ENCODE results near the gene EGFR. TPM values are rescaled to one million over a fixed set of nuclear protein-coding genes. Genes with fewer than 3 reads are reported as not detected.

Gene EGFR
- total RNA-seq, 2 experiments from 2014 or later: 0.09 TPM; not detected in 1

DNA sequence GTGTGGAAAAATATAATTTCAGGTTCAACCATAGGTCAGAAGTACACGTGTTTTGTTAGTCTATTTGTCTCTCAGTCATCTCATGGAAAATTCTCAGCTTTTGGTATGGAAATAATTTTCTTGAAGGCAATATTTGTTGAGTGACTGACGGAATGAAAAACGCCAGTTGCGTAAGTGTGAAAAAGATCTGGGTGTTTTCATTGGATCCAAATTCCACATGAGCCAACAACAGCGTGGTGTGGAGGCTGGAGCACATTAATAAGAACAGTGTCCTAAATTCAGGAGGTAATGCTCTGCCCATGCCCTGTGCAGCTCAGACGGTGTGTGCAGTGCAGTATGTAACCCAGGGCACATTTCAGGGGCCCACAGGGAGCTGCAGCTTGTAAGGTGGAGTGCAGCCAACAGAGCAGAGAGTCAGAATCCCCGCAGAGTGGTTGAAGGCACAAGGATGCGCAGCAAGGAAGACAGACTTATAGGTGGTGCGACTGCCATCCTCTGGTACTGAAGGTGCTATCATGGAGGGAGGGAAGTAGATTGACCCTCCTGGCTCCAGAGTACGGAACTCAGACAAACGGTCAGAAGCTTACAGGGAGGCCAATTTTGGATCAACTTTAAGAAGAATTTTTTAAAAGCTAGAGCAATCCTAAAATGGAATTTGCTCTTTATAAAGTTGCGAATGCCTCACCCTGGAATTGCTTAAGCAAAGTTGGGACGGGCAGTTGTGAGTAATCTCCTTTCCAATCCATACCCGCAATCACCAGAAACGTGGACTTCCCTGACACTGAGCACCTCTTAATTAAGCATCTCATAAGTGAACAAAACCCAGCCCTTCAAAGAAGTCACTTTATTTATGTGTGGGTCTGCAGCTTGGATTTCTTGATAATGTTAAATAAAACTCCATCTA is 38.0 kb downstream of the EGFR start:
- intact Hi-C loops (cut with DNase I, micrococcal nuclease): loop anchor here in 1 of 2 experiments (10.0 kb wide), 1 partner anchor 198 kb away; no protein-coding TSS in a partner anchor
- ATAC-seq (no peak), DNase-seq (no peak)
- Mint-ChIP-seq H3K4me1 (no peaks in the 10 kb centered on the region), H3K36me3 (ENCODE audit: low read depth) (no peaks in the 10 kb centered on the region), H3K9me3 (ENCODE audit: low read depth) (no peaks in the 10 kb centered on the region), H3K27ac (no peak overlapping the region), H3K4me3 (no peak overlapping the region), H3K27me3 (peaks cover 23% of the 10 kb centered on the region)
- ChIA-PET POLR2A (no interaction called here), CTCF (interaction anchor here (0.7 kb wide), 1 partner anchor 13 kb away, joined by 4 read pairs; no protein-coding TSS in a partner anchor)

DNA sequence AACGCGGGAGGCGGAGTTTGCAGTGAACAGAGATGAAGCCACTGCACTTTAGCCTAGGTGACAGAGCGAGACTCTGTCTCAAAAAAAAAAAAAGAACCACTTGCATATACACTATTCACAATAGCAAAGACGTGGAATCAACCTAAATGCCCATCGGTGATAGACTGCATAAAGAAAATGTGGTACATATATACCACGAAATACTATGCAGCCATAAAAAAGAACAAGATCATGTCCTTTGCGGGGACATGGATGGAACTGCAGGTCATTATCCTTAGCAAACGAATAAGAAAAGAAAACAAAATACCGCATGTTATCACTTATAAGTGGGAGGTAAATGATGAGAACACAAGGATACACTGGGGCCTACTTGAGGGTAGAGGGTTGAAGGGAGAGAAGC is 39.5 kb downstream of the EGFR start:
- no peak overlapping the region for H3K4me3 Mint-ChIP-seq
- H3K27ac Mint-ChIP-seq: no peak overlapping the region
- H3K27me3 Mint-ChIP-seq: peaks cover 32% of the 10 kb centered on the region
- H3K36me3 Mint-ChIP-seq (ENCODE audit: low read depth): no peaks in the 10 kb centered on the region
- intact Hi-C loops (cut with DNase I, micrococcal nuclease): loop anchor here in 1 of 2 experiments (10.0 kb wide), 1 partner anchor 196 kb away; no protein-coding TSS in a partner anchor
- DNase-seq (no peak), ATAC-seq (no peak)
- H3K9me3 Mint-ChIP-seq (ENCODE audit: low read depth): no peaks in the 10 kb centered on the region
- ChIA-PET CTCF (no interaction called here), POLR2A (no interaction called here)
- no peaks in the 10 kb centered on the region for H3K4me1 Mint-ChIP-seq

DNA sequence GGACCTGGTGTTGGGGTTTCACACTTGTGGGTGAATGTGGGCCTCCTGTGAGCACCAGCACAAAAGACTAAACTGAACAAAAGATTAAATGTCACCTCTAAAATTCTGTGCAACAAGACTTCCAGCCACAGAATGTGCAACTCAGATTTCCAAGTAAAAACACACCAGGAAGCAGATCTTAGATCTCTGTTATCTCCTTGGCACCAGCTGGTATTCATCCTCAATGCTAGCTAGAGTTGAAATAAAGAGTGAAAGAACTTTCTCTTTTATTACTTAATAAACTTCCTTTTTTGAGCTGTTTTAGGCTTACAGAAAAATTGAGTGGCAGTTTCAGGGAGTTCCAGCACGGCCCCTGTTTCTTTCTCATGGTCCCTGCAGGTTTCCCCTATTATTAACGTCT is 40.2 kb downstream of the EGFR start:
- Mint-ChIP-seq H3K36me3 (ENCODE audit: low read depth) (no peaks in the 10 kb centered on the region), H3K27ac (no peak overlapping the region), H3K4me3 (no peak overlapping the region), H3K27me3 (peaks cover 33% of the 10 kb centered on the region), H3K9me3 (ENCODE audit: low read depth) (no peaks in the 10 kb centered on the region), H3K4me1 (no peaks in the 10 kb centered on the region)
- no peak for ATAC-seq
- intact Hi-C loops (cut with DNase I, micrococcal nuclease): loop anchor here in 1 of 2 experiments (10.0 kb wide), 1 partner anchor 196 kb away; no protein-coding TSS in a partner anchor
- ChIA-PET CTCF (no interaction called here), POLR2A (no interaction called here)
- DNase-seq: no peak

DNA sequence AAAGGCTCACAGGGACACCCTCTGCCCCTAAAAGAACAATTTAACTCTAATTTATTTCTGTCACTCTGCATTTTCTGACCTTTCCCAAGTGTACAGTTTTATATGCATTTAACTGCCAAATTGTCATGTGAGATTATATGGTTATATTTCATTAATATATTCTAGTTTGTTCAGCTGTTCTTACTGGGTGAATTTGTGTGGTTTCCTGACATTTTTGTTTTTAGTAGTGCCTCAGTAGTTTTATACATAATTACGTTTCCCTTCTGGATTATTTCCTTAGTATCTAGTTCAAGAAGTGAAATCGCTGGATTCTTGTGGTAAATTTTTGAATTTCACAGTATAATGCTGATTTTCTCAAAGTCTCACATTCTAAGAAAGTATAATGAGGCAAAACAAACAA is 41.3 kb downstream of the EGFR start:
- Mint-ChIP-seq H3K4me1 (no peaks in the 10 kb centered on the region), H3K27me3 (peaks cover 32% of the 10 kb centered on the region), H3K36me3 (ENCODE audit: low read depth) (no peaks in the 10 kb centered on the region), H3K9me3 (ENCODE audit: low read depth) (no peaks in the 10 kb centered on the region), H3K27ac (no peak overlapping the region), H3K4me3 (no peak overlapping the region)
- DNase-seq: no peak
- ChIA-PET POLR2A (no interaction called here), CTCF (no interaction called here)
- intact Hi-C loops (cut with DNase I, micrococcal nuclease): no loop called here
- ATAC-seq: no peak

DNA sequence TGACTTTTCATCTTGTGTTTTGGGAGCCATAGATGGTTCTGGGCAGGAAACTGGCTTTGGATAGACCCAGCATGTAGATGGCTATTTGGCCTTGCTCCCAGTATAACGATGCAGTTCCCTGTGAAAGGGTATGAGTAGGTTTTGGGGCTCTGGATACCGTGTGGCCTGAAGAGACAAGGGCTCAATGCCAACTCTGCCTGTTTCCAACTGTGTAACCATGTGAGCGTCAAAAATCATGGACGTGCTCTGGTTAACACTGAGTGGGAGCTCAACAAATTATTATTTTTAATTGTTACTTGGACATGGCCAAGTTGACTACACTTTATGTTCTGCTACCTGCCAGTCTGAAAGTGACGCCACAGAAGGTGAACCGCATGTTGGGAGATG is 41.8 kb downstream of the EGFR start:
- no peak for ATAC-seq
- POLR2A ChIA-PET: no interaction called here

DNA sequence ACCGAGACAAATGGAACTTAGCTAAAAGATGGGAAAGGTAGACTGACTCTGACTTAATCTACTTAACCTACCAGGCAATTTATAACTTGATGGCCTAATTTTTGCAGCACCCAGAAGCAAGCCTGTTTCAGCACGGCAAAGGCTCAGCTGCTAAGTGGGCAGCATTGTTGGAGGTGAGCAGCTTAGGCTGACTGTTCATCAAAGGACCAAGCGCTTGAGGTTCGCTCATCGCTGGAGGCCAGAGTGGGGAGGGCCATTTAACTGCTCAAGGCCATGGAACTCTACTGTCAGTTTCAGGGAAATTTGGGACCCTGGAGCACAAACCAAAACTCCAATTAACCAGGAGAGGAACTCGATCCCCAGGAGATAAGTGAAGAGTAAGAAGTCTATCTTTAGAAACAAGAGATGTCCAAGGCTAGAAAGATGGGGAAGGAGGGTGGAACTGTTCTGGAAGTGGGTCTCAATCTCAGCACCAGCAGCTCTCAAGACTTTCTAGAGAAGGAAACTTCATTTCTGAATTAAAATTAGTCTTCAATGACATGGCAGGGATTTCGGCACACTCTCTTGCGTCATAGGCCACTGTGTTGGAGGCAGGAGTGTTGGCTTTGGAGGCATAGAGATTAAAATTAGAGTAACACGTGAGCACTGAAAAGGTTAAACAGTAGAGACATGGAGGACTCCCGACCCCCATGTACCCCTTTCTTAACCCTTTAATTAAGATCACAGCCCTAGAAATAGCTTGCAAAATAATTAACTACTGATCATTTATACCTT is 43.1 kb downstream of the EGFR start:
- no peaks in the 10 kb centered on the region for H3K9me3 Mint-ChIP-seq (ENCODE audit: low read depth)
- no peak overlapping the region for H3K4me3 Mint-ChIP-seq
- DNase-seq (no peak), ATAC-seq (no peak)
- no peaks in the 10 kb centered on the region for H3K36me3 Mint-ChIP-seq (ENCODE audit: low read depth)
- peaks cover 32% of the 10 kb centered on the region for H3K27me3 Mint-ChIP-seq
- H3K4me1 Mint-ChIP-seq: peaks cover 5% of the 10 kb centered on the region
- CTCF ChIA-PET: no interaction called here
- POLR2A ChIA-PET: no interaction called here
- intact Hi-C loops (cut with DNase I, micrococcal nuclease): no loop called here
- no peak overlapping the region for H3K27ac Mint-ChIP-seq

More for the DNA sequence above, 41.8 kb downstream of the EGFR start:
- Mint-ChIP-seq H3K27ac (no peak overlapping the region), H3K36me3 (ENCODE audit: low read depth) (no peaks in the 10 kb centered on the region), H3K9me3 (ENCODE audit: low read depth) (no peaks in the 10 kb centered on the region), H3K27me3 (peaks cover 31% of the 10 kb centered on the region), H3K4me1 (peaks cover 2% of the 10 kb centered on the region), H3K4me3 (no peak overlapping the region)
- intact Hi-C loops (cut with DNase I, micrococcal nuclease): no loop called here
- no peak for DNase-seq
- CTCF ChIA-PET: no interaction called here

DNA sequence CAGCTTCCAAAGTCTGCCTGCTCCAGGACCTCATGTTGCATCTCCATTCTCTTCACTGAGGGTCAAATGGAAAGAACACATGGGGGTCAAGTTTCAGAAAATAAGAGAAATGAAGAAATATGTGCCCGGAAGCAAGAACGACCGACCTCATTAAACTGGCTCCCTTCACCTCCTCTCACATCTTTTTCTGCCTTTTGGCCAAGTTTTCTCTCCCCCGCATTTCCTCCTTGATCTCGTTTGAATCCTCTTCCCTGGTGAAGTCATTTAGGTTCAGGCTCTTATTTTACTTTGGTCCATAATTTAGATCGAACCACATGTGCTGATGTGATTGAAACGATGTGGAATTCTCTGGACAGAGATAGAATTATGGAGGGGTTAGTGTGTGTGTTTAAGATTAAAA is 44.2 kb downstream of the EGFR start:
- Mint-ChIP-seq H3K9me3 (ENCODE audit: low read depth) (no peaks in the 10 kb centered on the region), H3K27ac (no peak overlapping the region), H3K4me1 (peaks cover 5% of the 10 kb centered on the region), H3K36me3 (ENCODE audit: low read depth) (no peaks in the 10 kb centered on the region), H3K27me3 (peaks cover 37% of the 10 kb centered on the region), H3K4me3 (no peak overlapping the region)
- POLR2A ChIA-PET: no interaction called here
- DNase-seq: no peak
- ATAC-seq: no peak
- CTCF ChIA-PET: no interaction called here
- intact Hi-C loops (cut with DNase I, micrococcal nuclease): no loop called here

- ChIA-PET POLR2A (no interaction called here), CTCF (no interaction called here)
- H3K27me3 Mint-ChIP-seq: peaks cover 39% of the 10 kb centered on the region
- H3K4me3 Mint-ChIP-seq: no peak overlapping the region
- DNase-seq (no peak), ATAC-seq (no peak)
- intact Hi-C loops (cut with DNase I, micrococcal nuclease): no loop called here
- H3K4me1 Mint-ChIP-seq: peaks cover 5% of the 10 kb centered on the region
- no peak overlapping the region for H3K27ac Mint-ChIP-seq
- no peaks in the 10 kb centered on the region for H3K36me3 Mint-ChIP-seq (ENCODE audit: low read depth)
- no peaks in the 10 kb centered on the region for H3K9me3 Mint-ChIP-seq (ENCODE audit: low read depth)
Measured at GRCh38 chr7:55063633-55064032, 44.8 kb downstream of the EGFR start.

GRCh38 chr7:55065079-55065478 is 46.3 kb downstream of the EGFR start:
- POLR2A ChIA-PET: no interaction called here
- peaks cover 5% of the 10 kb centered on the region for H3K4me1 Mint-ChIP-seq
- H3K27me3 Mint-ChIP-seq: peaks cover 47% of the 10 kb centered on the region
- H3K36me3 Mint-ChIP-seq (ENCODE audit: low read depth): no peaks in the 10 kb centered on the region
- H3K9me3 Mint-ChIP-seq (ENCODE audit: low read depth): no peaks in the 10 kb centered on the region
- no peak overlapping the region for H3K4me3 Mint-ChIP-seq
- DNase-seq (no peak), ATAC-seq (no peak)
- H3K27ac Mint-ChIP-seq: no peak overlapping the region
- CTCF ChIA-PET: no interaction called here
- intact Hi-C loops (cut with DNase I, micrococcal nuclease): no loop called here

DNA sequence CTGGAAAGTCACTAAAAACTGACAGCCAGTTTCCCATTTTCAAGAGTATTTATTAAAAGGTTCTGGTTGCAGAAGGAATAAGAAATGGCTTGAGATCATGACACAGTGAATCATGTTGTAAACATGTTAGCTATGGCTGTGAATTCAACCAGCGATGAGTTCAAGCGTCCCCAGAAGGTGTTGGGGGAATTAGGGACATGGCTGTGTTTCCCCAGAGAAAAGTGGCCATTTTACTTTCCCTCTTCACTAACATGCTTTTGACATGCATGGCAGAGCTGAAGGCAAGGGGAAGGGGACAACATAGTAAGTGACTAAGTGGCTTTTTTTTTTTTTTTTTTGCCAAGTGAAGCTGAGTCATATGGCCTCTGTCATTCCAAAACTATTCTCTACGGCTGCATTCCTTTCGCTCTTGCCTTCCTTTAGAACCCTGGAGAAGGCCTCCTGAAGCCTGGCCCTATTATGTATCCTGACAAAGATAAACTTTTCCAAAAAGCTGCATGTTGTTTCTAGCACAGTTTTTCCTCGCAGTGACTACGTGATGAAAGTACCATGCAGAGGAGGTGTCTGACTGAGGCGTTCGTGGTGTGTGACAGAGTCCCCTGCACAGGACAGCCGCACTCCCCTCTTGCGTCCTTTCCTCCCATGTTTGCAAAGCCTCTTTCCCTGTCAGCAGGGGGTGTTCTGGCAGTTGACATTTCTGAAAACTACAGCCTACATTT is 46.9 kb downstream of the EGFR start:
- Mint-ChIP-seq H3K27ac (no peak overlapping the region), H3K4me1 (peaks cover 5% of the 10 kb centered on the region), H3K27me3 (peaks cover 44% of the 10 kb centered on the region), H3K4me3 (no peak overlapping the region), H3K36me3 (ENCODE audit: low read depth) (no peaks in the 10 kb centered on the region), H3K9me3 (ENCODE audit: low read depth) (no peaks in the 10 kb centered on the region)
- intact Hi-C loops (cut with DNase I, micrococcal nuclease): no loop called here
- DNase-seq (no peak), ATAC-seq (peak; percentile 74)
- CTCF ChIA-PET: no interaction called here
- POLR2A ChIA-PET: no interaction called here

DNA sequence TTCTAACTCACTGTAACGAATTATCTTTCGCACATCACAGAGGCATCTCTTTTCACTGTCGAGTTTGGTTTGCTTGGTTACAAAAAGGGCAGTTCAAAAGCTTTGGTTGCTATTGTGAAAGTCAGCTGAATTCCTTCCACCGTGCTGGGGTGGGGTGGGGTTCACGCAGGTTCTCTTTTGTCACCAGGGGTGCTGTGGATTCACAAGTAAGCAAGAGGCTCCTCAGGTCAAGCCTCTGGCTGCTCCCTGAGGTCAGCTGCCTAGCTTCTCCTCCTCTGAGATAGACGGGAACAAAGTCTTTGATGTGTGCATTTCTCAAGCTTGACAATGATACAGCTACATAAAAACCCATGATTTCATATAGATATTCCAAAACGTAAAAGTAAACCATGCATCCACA is 47.7 kb downstream of the EGFR start:
- no peak for DNase-seq
- Mint-ChIP-seq H3K4me1 (peaks cover 5% of the 10 kb centered on the region), H3K4me3 (no peak overlapping the region), H3K9me3 (ENCODE audit: low read depth) (no peaks in the 10 kb centered on the region), H3K36me3 (ENCODE audit: low read depth) (no peaks in the 10 kb centered on the region), H3K27me3 (peaks cover 38% of the 10 kb centered on the region), H3K27ac (no peak overlapping the region)
- CTCF ChIA-PET: no interaction called here
- POLR2A ChIA-PET: no interaction called here
- ATAC-seq: no peak
- intact Hi-C loops (cut with DNase I, micrococcal nuclease): no loop called here
